Vagina (tissue), 2 donors: ENCODE data around the gene ZC3HAV1. TPM values are rescaled to one million over a fixed set of nuclear protein-coding genes. Genes with fewer than 3 reads are reported as not detected.
"Not testable (repeated sequence)": the region's sequence is repeated elsewhere in the genome, so short reads cannot be mapped to it uniquely, and the experiment has no call there.

Source experiments
- DNase-seq, 2 donors: peaks; one replicate each; pipeline ENCODE4 v3.0.0-alpha.2; 2017; ENCODE audit errors: extremely low spot score in 2 of 2
- H3K27ac ChIP-seq: fragments of 200-600 bp; sonication (generic); one replicate; pipeline ENCODE4 v1.5.1; 2019
- H3K27me3 ChIP-seq: fragments of 200-600 bp; sonication (generic); one replicate; pipeline ENCODE4 v1.5.1; 2019
- H3K36me3 ChIP-seq, 2 donors: fragments of 200-600 bp; sonication (generic); one replicate each; pipeline ENCODE4 v1.5.1; 2017 to 2019
- H3K4me1 ChIP-seq: fragments of 200-600 bp; sonication (generic); one replicate; pipeline ENCODE4 v1.5.1; 2019
- H3K4me3 ChIP-seq, 2 donors: fragments of 200-600 bp; sonication (generic); 1 replicate in 1 of 2; 2 replicates in 1 of 2; pipeline ENCODE4 v1.5.1; 2016 to 2019
- H3K9me3 ChIP-seq: fragments of 200-600 bp; sonication (generic); one replicate; pipeline ENCODE4 v1.5.1; 2019
- POLR2A ChIP-seq, 2 donors: fragments of 450-650 bp; IDR thresholded peaks; one replicate each; pipeline ENCODE4 v1.6.1; 2017; ENCODE audit warnings: antibody characterized with exemption in 2 of 2, mild to moderate bottlenecking in 2 of 2, moderate library complexity in 2 of 2
- POLR2AphosphoS5 ChIP-seq, 2 donors: sonication (generic); formaldehyde crosslinking; IDR thresholded peaks; one replicate each; pipeline ENCODE4 v1.9.0; 2017; ENCODE audit warnings: antibody characterized with exemption in 2 of 2, mild to moderate bottlenecking in 2 of 2, low read depth in 1 of 2; ENCODE audit not compliant: insufficient read depth in 1 of 2
- intact Hi-C: fragments of 100-400 bp; cut with DNase I; formaldehyde crosslinking; loops from one replicate; pipeline ENCODE4 v1.15.1; 2023
- total RNA-seq: library from RNA; depleted of rRNA; stranded (reverse); fragments of >200 nt; gene quantifications from one replicate; pipeline ENCODE4 v1.2.3, GENCODE V29; 2016
- TF ChIP-seq, protein P1 (sequence below), 3 experiments: fragments of 450-650 bp in 2 of 3; fragments of 200-600 bp in 1 of 3; sonication (generic) in 1 of 3; IDR thresholded peaks; one replicate each; pipeline ENCODE4 v1.5.1; 2017 to 2019; ENCODE audit warnings: antibody characterized with exemption in 3 of 3, mild to moderate bottlenecking in 2 of 3, moderate library complexity in 2 of 3

Gene ZC3HAV1
- total RNA-seq, 1 donor from 2014 or later: 36.6 TPM

DNA sequence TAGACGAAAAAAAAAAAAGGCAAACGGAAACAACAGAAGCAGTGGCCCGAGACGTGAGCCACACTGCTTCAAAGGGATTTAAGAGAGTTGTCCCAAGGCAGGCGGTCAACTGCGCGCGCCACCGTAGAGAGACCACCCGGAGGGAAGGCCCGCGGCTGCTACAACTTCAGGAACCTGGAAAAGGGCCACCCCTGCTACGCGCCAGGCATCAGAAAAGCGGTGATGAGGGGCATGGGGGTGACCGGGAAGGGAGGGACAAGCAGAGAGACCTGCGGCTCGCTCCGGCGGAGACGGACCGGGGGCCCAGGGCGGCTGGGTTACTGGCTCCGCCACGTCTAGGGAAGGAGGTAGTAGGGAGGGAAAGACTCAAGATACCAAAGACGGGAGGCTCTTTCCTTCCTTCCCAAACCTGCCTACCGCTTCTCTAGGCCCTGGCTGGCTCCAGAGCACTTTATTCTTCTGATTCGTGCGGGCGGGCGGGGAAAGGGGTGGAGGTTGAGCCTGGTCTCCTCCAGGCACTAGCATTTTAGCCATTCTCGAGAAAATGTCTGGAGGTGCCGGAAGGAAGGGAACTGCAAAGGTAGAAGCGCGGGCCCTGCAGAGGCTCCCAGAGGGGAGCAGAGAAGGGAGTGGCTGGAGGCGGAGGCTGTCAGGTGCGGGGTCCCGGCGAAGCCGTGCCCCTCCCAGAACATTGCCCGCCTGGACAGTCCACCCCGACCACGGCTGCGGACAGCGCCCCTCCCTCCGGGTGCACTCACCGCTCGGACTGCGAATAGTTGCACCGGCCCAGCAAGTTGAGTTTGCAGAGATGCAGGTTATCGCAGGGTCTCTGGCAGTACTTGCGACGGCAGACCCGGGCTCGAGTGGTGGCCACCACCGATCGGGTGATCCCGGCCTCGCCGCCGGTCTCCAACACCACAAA, 993 bp downstream of the ZC3HAV1 start:
- Histone ChIP-seq H3K9me3 (no peaks in the 10 kb centered on the region), H3K27me3 (no peaks in the 10 kb centered on the region), H3K36me3 (no peaks in the 10 kb centered on the region), H3K4me3 (peak overlapping the region; percentile 89 to 93), H3K27ac (peak overlapping the region; percentile 96), H3K4me1 (peaks cover 39% of the 10 kb centered on the region)
- intact Hi-C loops: no loop called here
- no peak for TF ChIP-seq POLR2A (IDR thresholded peaks at IDR 0.05)
- TF ChIP-seq, protein P1, sequence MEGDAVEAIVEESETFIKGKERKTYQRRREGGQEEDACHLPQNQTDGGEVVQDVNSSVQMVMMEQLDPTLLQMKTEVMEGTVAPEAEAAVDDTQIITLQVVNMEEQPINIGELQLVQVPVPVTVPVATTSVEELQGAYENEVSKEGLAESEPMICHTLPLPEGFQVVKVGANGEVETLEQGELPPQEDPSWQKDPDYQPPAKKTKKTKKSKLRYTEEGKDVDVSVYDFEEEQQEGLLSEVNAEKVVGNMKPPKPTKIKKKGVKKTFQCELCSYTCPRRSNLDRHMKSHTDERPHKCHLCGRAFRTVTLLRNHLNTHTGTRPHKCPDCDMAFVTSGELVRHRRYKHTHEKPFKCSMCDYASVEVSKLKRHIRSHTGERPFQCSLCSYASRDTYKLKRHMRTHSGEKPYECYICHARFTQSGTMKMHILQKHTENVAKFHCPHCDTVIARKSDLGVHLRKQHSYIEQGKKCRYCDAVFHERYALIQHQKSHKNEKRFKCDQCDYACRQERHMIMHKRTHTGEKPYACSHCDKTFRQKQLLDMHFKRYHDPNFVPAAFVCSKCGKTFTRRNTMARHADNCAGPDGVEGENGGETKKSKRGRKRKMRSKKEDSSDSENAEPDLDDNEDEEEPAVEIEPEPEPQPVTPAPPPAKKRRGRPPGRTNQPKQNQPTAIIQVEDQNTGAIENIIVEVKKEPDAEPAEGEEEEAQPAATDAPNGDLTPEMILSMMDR (IDR thresholded peaks at IDR 0.05): no peak
- DNase-seq: no peak

DNA sequence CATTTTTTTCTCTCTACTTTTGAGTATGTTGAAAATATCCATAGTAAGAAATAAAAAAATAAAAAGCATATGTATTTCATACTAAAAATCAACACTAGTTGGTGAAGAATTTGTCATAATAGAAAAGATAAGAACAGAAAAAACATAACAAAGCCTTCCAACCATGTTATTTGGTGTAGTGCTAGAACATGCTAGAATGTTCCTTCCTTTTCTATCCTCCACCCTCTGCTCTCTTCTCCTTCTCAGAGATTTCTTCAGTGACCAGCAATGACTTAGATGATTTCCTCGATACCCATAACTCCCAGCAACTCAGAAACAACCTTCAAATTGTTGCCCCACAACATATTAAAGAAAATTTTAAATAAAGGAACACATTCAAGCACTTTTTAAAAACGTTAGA, 2.6 kb downstream of the ZC3HAV1 start:
- no peaks in the 10 kb centered on the region for H3K9me3 ChIP-seq
- peak overlapping the region; percentile 96 for H3K27ac ChIP-seq
- TF ChIP-seq POLR2AphosphoS5 (IDR thresholded peaks at IDR 0.05; ENCODE audit: insufficient read depth in 1 of 2, low read depth in 1 of 2) (peak in 1 of 2 donors; percentile 67), POLR2A (IDR thresholded peaks at IDR 0.05) (peak in 1 of 2 donors; percentile 33)
- TF ChIP-seq, protein P1 (IDR thresholded peaks at IDR 0.05): no peak
- intact Hi-C loops: no loop called here
- no peaks in the 10 kb centered on the region for H3K36me3 ChIP-seq
- DNase-seq: no peak
- no peaks in the 10 kb centered on the region for H3K27me3 ChIP-seq
- H3K4me3 ChIP-seq: peak overlapping the region; percentile 89 to 93
- H3K4me1 ChIP-seq: peaks cover 54% of the 10 kb centered on the region

DNA sequence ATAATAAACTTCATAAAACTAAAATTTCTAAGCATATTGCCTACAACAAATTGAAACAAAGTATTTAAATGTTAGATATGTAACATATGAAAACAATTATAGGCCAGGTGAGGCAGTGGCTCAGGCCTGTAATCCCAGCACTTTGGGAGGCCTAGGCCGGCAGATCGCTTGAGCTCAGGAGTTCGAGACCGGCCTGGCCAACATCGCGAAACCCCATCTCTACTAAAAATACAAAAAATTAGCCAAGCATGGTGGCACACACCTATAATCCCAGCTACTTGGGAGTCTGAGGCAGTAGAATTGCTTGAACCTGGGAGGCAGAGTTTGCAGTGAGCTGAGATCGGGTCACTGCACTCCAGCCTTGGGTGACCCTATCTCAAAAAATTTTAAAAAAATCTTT, 3.3 kb downstream of the ZC3HAV1 start:
- peaks cover 56% of the 10 kb centered on the region for H3K4me1 ChIP-seq
- DNase-seq, H3K9me3 ChIP-seq, intact Hi-C loops, H3K27me3 ChIP-seq, H3K36me3 ChIP-seq: not testable (repeated sequence)
- H3K27ac ChIP-seq: peak overlapping the region; percentile 96
- peak overlapping the region in 1 of 2 donors; percentile 93 for H3K4me3 ChIP-seq

DNA sequence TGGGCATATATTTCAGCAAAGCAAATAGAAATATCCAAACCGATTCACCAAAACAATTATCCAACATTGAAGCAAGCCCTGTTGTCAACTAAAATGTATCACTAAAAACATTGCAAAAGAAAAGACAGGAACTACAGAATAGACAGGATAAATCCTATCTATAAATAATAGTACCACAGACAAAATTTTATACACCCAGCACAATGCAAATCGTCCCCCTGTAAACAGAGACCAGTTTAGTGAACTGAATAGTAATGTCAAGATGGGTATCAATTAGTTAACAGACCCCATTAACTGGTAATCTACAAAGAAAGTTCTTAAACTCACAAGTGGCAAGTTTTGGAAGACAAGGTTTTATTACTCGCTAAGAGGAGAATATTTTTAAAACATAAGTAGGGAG, 4.0 kb downstream of the ZC3HAV1 start:
- H3K4me3 ChIP-seq: peak overlapping the region in 1 of 2 donors; percentile 10
- no peaks in the 10 kb centered on the region for H3K27me3 ChIP-seq
- no peaks in the 10 kb centered on the region for H3K36me3 ChIP-seq
- peak overlapping the region; percentile 96 for H3K27ac ChIP-seq
- TF ChIP-seq, protein P1 (IDR thresholded peaks at IDR 0.05): no peak
- TF ChIP-seq POLR2AphosphoS5 (IDR thresholded peaks at IDR 0.05; ENCODE audit: insufficient read depth in 1 of 2, low read depth in 1 of 2) (no peak), POLR2A (IDR thresholded peaks at IDR 0.05) (no peak)
- H3K4me1 ChIP-seq: peaks cover 55% of the 10 kb centered on the region
- intact Hi-C loops: no loop called here
- DNase-seq: no peak
- H3K9me3 ChIP-seq: no peaks in the 10 kb centered on the region

DNA sequence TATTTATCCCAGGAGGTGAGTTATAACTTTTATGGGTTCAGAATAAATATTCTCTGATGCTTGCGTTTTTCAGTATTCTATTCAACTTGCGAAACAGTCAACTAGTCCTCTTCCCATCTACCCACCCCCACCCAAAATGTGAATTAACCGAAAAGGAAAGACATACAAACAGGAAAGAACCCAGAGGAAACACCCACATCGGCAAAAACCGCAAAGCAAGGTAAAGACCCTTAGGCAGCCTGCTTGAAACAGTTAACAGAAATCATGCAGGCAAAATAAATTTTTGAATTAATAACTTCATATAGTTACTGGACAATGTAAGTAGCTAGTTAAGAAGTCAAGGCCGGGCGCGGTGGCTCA, 5.4 kb downstream of the ZC3HAV1 start:
- H3K27me3 ChIP-seq: no peaks in the 10 kb centered on the region
- intact Hi-C loops: no loop called here
- TF ChIP-seq, protein P1 (IDR thresholded peaks at IDR 0.05): no peak
- TF ChIP-seq POLR2A (IDR thresholded peaks at IDR 0.05) (no peak), POLR2AphosphoS5 (IDR thresholded peaks at IDR 0.05; ENCODE audit: insufficient read depth in 1 of 2, low read depth in 1 of 2) (no peak)
- H3K9me3 ChIP-seq: no peaks in the 10 kb centered on the region
- peaks cover 54% of the 10 kb centered on the region for H3K4me1 ChIP-seq
- peak overlapping the region in 1 of 2 donors; percentile 21 for H3K4me3 ChIP-seq
- no peaks in the 10 kb centered on the region for H3K36me3 ChIP-seq
- peak overlapping the region; percentile 96 for H3K27ac ChIP-seq
- no peak for DNase-seq
